HEK293 (cell line): ENCODE measurements around the gene AJM1.

ENCODE experiments used
- CTCF ChIA-PET: fragments of 350-600 bp; formaldehyde crosslinking; extraction: SDS; loops from one replicate; lab custom pipeline; 2021; ENCODE audit warnings: antibody characterized with exemption; lab: Yijun Ruan, JAX
- POLR2A ChIA-PET: fragments of 300-600 bp; formaldehyde crosslinking; extraction: SDS; loops from one replicate; lab custom pipeline; 2020; ENCODE audit warnings: antibody characterized with exemption, inconsistent platforms; lab: Yijun Ruan, JAX
- H3K27ac ChIP-seq: fragments of 200-500 bp; sonication (Bioruptor generic); 2 replicates; pipeline ENCODE4 v1.5.1; 2014; ENCODE audit warnings: low read depth, low read length, control low read depth, inconsistent platforms; ENCODE audit errors: extremely low read depth
- H3K36me3 ChIP-seq, 2 experiments: fragments of 200-500 bp in 1 of 2; sonication (Bioruptor generic) in 1 of 2; 1 replicate in 1 of 2; 2 replicates in 1 of 2; pipeline ENCODE4 v1.5.1; 2014 to 2017; ENCODE audit warnings: inconsistent platforms in 2 of 2, low read length in 2 of 2; ENCODE audit not compliant: control insufficient read depth in 2 of 2, insufficient read depth in 1 of 2
- H3K4me1 ChIP-seq: fragments of 200-500 bp; sonication (Bioruptor generic); 2 replicates; pipeline ENCODE4 v1.5.1; 2014; ENCODE audit warnings: mild to moderate bottlenecking, low read length, inconsistent platforms; ENCODE audit not compliant: control insufficient read depth, insufficient read depth
- H3K4me3 ChIP-seq: 2 replicates; pipeline ENCODE4 v1.5.1; 2011; ENCODE audit warnings: low read depth, mild to moderate bottlenecking, control low read depth, low read length, moderate library complexity
- H3K9me3 ChIP-seq: fragments of 200-500 bp; sonication (Bioruptor generic); 2 replicates; pipeline ENCODE4 v1.5.1; 2014; ENCODE audit warnings: low read depth, low read length, inconsistent platforms; ENCODE audit not compliant: control insufficient read depth, insufficient read depth
- KLF16 ChIP-seq: fragments of 450-650 bp; formaldehyde crosslinking; IDR thresholded peaks from 2 replicates; pipeline ENCODE4 v1.5.1; 2017; ENCODE audit warnings: missing biosample characterization, missing genetic modification characterization
- MEIS1 ChIP-seq: sonication (generic); formaldehyde crosslinking; IDR thresholded peaks from 2 replicates; pipeline ENCODE4 v1.8.1; 2022; ENCODE audit warnings: missing genetic modification reagents, mild to moderate bottlenecking, borderline replicate concordance
- SCRT2 ChIP-seq: fragments of 450-650 bp; formaldehyde crosslinking; IDR thresholded peaks from 2 replicates; pipeline ENCODE4 v1.5.1; 2016; ENCODE audit warnings: missing biosample characterization, missing genetic modification characterization
- SP2 ChIP-seq: fragments of 450-650 bp; formaldehyde crosslinking; IDR thresholded peaks from 2 replicates; pipeline ENCODE4 v1.5.1; 2016; ENCODE audit warnings: missing biosample characterization, missing genetic modification characterization
- TRIM28 ChIP-seq: IDR thresholded peaks from 2 replicates; pipeline ENCODE4 v1.6.1; 2011; ENCODE audit warnings: low read length, control low read depth, borderline replicate concordance
- ZBTB1 ChIP-seq: fragments of 450-650 bp; formaldehyde crosslinking; IDR thresholded peaks from 2 replicates; pipeline ENCODE4 v1.5.1; 2016; ENCODE audit warnings: missing biosample characterization, missing genetic modification characterization
- ZFP3 ChIP-seq: fragments of 450-650 bp; formaldehyde crosslinking; IDR thresholded peaks from 2 replicates; pipeline ENCODE4 v1.5.1; 2016; ENCODE audit warnings: low read depth, missing biosample characterization, missing genetic modification characterization
- ZNF112 ChIP-seq: fragments of 450-650 bp; formaldehyde crosslinking; IDR thresholded peaks from 2 replicates; pipeline ENCODE4 v1.5.0; 2017; ENCODE audit warnings: missing biosample characterization, missing genetic modification characterization
- ZNF138 ChIP-seq: fragments of 450-650 bp; formaldehyde crosslinking; IDR thresholded peaks from 2 replicates; pipeline ENCODE4 v1.5.1; 2016; ENCODE audit warnings: missing biosample characterization, missing genetic modification characterization, borderline replicate concordance
- ZNF169 ChIP-seq: fragments of 450-650 bp; formaldehyde crosslinking; IDR thresholded peaks from 2 replicates; pipeline ENCODE4 v1.5.1; 2016; ENCODE audit warnings: missing biosample characterization, missing genetic modification characterization
- ZNF311 ChIP-seq: fragments of 450-650 bp; formaldehyde crosslinking; IDR thresholded peaks from 2 replicates; pipeline ENCODE4 v1.5.1; 2017; ENCODE audit warnings: missing biosample characterization, missing genetic modification characterization, borderline replicate concordance
- ZNF548 ChIP-seq: fragments of 450-650 bp; formaldehyde crosslinking; IDR thresholded peaks from 2 replicates; pipeline ENCODE4 v1.5.1; 2016; ENCODE audit warnings: missing biosample characterization, missing genetic modification characterization
- ZNF560 ChIP-seq: fragments of 450-650 bp; formaldehyde crosslinking; IDR thresholded peaks from 2 replicates; pipeline ENCODE4 v1.5.1; 2017; ENCODE audit warnings: missing biosample characterization, missing genetic modification characterization, borderline replicate concordance
- ZNF561 ChIP-seq: fragments of 450-650 bp; IDR thresholded peaks from 2 replicates; pipeline ENCODE4 v1.5.1; 2018; ENCODE audit warnings: missing biosample characterization, missing genetic modification characterization, borderline replicate concordance
- ZNF776 ChIP-seq: fragments of 450-650 bp; formaldehyde crosslinking; IDR thresholded peaks from 2 replicates; pipeline ENCODE4 v1.5.0; 2017; ENCODE audit warnings: missing biosample characterization, missing genetic modification characterization, borderline replicate concordance
- ZSCAN30 ChIP-seq: fragments of 450-650 bp; IDR thresholded peaks from 2 replicates; pipeline ENCODE4 v1.5.1; 2018; ENCODE audit warnings: missing biosample characterization, mild to moderate bottlenecking, missing genetic modification characterization, moderate library complexity
- TF ChIP-seq, protein P1 (sequence below): fragments of 450-650 bp; formaldehyde crosslinking; IDR thresholded peaks from 2 replicates; pipeline ENCODE4 v1.5.1; 2016; ENCODE audit warnings: missing biosample characterization, missing genetic modification characterization
- TF ChIP-seq, protein P2 (sequence below): fragments of 450-650 bp; formaldehyde crosslinking; IDR thresholded peaks from 2 replicates; pipeline ENCODE4 v1.5.1; 2016; ENCODE audit warnings: missing biosample characterization, missing genetic modification characterization
- TF ChIP-seq, protein P3 (sequence below): fragments of 450-650 bp; formaldehyde crosslinking; IDR thresholded peaks from 2 replicates; pipeline ENCODE4 v1.5.1; 2016; ENCODE audit warnings: missing biosample characterization, missing genetic modification characterization
- TF ChIP-seq, protein P4 (sequence below): fragments of 450-650 bp; IDR thresholded peaks from 2 replicates; pipeline ENCODE4 v1.5.1; 2018; ENCODE audit warnings: missing biosample characterization, mild to moderate bottlenecking, missing genetic modification characterization
- TF ChIP-seq, protein P5 (sequence below): fragments of 450-650 bp; formaldehyde crosslinking; IDR thresholded peaks from 2 replicates; pipeline ENCODE4 v1.5.0; 2017; ENCODE audit warnings: missing biosample characterization, missing genetic modification characterization, borderline replicate concordance
- TF ChIP-seq, protein P6 (sequence below): fragments of 450-650 bp; formaldehyde crosslinking; IDR thresholded peaks from 2 replicates; pipeline ENCODE4 v1.5.1; 2016; ENCODE audit warnings: missing biosample characterization, missing genetic modification characterization

The AJM1 gene

DNA sequence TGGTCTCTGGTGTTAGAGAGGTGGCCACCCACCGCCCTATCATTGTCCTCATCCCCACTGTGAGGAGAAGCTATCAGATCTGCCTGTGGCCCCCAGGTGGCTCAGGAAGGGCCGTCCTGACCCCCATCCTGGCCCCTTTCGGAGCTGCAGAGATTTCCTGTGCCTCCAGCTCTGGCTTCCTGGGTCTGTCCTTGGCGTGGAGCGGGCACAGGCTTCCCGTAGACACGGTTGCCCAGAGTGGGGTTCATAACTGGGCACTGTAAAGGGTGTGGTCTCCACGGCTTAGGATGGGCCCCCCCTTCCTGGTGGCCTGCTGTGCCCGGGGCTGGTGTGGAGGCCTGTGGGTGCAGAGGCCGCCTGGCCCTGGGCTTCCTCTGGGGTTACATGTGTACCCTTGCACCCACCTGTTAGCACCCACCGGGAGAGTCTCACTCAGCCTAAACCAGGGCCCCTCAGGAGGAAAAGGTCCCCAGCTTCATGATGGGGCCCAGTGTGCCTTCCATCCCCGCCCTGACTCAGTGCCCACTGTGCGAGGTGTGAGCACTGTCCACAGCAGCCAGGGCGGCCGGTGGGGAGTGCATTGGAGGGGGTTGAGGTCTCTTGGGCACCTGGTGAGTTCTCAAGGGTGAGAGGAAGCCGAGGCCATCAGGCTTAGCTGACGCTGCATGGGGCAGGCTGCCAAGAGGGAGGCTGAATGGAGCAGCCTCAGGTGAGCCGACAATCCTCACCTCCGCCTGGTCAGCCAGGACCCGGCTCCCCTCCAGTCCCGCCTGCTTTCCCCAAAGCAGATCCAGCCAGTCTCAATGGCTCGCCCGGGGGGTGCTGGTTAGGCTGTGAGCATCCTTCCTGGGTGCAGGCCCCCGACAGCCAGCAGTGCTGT is 15.3 kb upstream of the AJM1 start:
- H3K27ac ChIP-seq, result no peak overlapping the region
- TF ChIP-seq SCRT2 (tag by site-specific recombination), result peak; percentile 80
- TF ChIP-seq ZFP3 (tag by site-specific recombination), result no peak
- TF ChIP-seq, protein P1, sequence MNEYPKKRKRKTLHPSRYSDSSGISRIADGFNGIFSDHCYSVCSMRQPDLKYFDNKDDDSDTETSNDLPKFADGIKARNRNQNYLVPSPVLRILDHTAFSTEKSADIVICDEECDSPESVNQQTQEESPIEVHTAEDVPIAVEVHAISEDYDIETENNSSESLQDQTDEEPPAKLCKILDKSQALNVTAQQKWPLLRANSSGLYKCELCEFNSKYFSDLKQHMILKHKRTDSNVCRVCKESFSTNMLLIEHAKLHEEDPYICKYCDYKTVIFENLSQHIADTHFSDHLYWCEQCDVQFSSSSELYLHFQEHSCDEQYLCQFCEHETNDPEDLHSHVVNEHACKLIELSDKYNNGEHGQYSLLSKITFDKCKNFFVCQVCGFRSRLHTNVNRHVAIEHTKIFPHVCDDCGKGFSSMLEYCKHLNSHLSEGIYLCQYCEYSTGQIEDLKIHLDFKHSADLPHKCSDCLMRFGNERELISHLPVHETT, result no peak
- H3K9me3 ChIP-seq, result no peaks in the 10 kb centered on the region
- peaks cover 0 to 84% of the 10 kb centered on the region in 2 experiments; a peak in 1 of 3 replicates for H3K36me3 ChIP-seq
- no peaks in the 10 kb centered on the region for H3K4me1 ChIP-seq
- ChIA-PET CTCF (interaction anchor here (0.6 to 1.4 kb wide), 5 partner anchors 15 to 122 kb away, joined by 3 to 5 read pairs (median 3); partner anchors contain the start of genes AJM1 and RABL6), POLR2A (interaction anchor here (0.6 kb wide), 1 partner anchor 24 kb away, joined by 3 read pairs; no protein-coding TSS in a partner anchor)
- no peak overlapping the region for H3K4me3 ChIP-seq

DNA sequence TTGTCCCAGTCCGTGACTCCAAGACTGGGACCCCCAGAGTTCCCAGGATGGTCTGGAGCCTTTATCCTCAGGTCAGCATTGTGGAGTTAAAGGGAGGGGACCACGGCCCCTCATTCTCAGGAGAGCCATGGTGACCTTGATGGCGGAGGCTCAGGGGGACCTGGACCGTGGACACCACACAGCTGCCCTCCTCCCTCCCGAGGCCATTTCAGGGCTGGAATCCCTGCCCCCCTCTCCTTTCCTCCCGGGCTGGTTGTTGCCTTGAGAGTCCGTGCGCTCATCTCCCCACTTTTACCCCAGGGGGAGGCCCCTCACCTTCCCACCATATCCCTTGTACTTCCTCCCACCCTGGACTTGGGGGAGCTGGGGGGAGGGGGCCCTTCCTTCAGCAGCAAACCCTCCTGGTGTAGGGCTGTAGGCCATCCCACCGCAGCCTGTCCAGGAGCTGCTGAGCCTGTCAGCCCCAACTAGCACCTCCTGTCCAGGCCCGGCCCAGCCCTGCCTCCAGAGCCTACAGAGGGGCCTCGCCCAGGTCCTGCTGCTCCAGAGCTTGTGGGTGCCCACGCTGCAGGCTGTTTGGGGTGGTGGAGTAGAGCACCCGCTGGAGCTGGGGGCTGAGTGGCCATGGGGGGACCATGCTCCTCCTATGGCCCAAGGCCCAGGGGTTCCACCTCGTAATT is 14.3 kb upstream of the AJM1 start:
- ChIA-PET POLR2A (interaction anchor here (0.6 kb wide), 1 partner anchor 25 kb away, joined by 3 read pairs; no protein-coding TSS in a partner anchor), CTCF (interaction anchor here (0.6 to 1.4 kb wide), 4 partner anchors 15 to 867 kb away, joined by 4 to 5 read pairs (median 5); partner anchors contain the start of genes AJM1 and UBAC1)
- H3K36me3 ChIP-seq, result peaks cover 0 to 93% of the 10 kb centered on the region in 2 experiments; a peak in 1 of 3 replicates
- no peak for TF ChIP-seq ZNF548 (tag by site-specific recombination)
- no peak for TF ChIP-seq ZSCAN30
- no peak for TF ChIP-seq TRIM28
- TF ChIP-seq, protein P2, sequence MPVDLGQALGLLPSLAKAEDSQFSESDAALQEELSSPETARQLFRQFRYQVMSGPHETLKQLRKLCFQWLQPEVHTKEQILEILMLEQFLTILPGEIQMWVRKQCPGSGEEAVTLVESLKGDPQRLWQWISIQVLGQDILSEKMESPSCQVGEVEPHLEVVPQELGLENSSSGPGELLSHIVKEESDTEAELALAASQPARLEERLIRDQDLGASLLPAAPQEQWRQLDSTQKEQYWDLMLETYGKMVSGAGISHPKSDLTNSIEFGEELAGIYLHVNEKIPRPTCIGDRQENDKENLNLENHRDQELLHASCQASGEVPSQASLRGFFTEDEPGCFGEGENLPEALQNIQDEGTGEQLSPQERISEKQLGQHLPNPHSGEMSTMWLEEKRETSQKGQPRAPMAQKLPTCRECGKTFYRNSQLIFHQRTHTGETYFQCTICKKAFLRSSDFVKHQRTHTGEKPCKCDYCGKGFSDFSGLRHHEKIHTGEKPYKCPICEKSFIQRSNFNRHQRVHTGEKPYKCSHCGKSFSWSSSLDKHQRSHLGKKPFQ (tag by site-specific recombination), result no peak
- TF ChIP-seq KLF16 (tag by site-specific recombination), result no peak
- TF ChIP-seq ZBTB1 (tag by site-specific recombination), result no peak
- no peak for TF ChIP-seq ZNF112 (tag by site-specific recombination)
- TF ChIP-seq SP2 (tag by site-specific recombination), result no peak
- TF ChIP-seq, protein P3, sequence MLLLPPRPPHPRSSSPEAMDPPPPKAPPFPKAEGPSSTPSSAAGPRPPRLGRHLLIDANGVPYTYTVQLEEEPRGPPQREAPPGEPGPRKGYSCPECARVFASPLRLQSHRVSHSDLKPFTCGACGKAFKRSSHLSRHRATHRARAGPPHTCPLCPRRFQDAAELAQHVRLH (tag by site-specific recombination), result no peak
- TF ChIP-seq ZNF561, result no peak
- TF ChIP-seq ZNF560, result no peak
- TF ChIP-seq, protein P4, sequence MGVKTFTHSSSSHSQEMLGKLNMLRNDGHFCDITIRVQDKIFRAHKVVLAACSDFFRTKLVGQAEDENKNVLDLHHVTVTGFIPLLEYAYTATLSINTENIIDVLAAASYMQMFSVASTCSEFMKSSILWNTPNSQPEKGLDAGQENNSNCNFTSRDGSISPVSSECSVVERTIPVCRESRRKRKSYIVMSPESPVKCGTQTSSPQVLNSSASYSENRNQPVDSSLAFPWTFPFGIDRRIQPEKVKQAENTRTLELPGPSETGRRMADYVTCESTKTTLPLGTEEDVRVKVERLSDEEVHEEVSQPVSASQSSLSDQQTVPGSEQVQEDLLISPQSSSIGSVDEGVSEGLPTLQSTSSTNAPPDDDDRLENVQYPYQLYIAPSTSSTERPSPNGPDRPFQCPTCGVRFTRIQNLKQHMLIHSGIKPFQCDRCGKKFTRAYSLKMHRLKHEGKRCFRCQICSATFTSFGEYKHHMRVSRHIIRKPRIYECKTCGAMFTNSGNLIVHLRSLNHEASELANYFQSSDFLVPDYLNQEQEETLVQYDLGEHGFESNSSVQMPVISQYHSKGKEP (tag by site-specific recombination), result no peak
- TF ChIP-seq ZNF169 (tag by site-specific recombination), result no peak
- TF ChIP-seq, protein P5, sequence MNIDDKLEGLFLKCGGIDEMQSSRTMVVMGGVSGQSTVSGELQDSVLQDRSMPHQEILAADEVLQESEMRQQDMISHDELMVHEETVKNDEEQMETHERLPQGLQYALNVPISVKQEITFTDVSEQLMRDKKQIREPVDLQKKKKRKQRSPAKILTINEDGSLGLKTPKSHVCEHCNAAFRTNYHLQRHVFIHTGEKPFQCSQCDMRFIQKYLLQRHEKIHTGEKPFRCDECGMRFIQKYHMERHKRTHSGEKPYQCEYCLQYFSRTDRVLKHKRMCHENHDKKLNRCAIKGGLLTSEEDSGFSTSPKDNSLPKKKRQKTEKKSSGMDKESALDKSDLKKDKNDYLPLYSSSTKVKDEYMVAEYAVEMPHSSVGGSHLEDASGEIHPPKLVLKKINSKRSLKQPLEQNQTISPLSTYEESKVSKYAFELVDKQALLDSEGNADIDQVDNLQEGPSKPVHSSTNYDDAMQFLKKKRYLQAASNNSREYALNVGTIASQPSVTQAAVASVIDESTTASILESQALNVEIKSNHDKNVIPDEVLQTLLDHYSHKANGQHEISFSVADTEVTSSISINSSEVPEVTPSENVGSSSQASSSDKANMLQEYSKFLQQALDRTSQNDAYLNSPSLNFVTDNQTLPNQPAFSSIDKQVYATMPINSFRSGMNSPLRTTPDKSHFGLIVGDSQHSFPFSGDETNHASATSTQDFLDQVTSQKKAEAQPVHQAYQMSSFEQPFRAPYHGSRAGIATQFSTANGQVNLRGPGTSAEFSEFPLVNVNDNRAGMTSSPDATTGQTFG (tag by site-specific recombination), result no peak
- no peak for TF ChIP-seq ZNF311 (tag by site-specific recombination)
- TF ChIP-seq ZNF776 (tag by site-specific recombination), result no peak
- TF ChIP-seq, protein P6, sequence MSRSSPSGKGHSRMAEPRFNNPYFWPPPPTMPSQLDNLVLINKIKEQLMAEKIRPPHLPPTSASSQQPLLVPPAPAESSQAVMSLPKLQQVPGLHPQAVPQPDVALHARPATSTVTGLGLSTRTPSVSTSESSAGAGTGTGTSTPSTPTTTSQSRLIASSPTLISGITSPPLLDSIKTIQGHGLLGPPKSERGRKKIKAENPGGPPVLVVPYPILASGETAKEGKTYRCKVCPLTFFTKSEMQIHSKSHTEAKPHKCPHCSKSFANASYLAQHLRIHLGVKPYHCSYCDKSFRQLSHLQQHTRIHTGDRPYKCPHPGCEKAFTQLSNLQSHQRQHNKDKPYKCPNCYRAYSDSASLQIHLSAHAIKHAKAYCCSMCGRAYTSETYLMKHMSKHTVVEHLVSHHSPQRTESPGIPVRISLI (tag by site-specific recombination), result no peak
- TF ChIP-seq ZNF138 (tag by site-specific recombination), result no peak
- TF ChIP-seq MEIS1 (CRISPR knock-in tag), result no peak
- H3K4me3 ChIP-seq, result no peak overlapping the region
- H3K4me1 ChIP-seq, result no peaks in the 10 kb centered on the region
- no peak overlapping the region for H3K27ac ChIP-seq
- no peaks in the 10 kb centered on the region for H3K9me3 ChIP-seq
